NB4 (cell line): ENCODE measurements around the gene FABP7.

ENCODE experiments used
- DNase-seq: peaks from one replicate; pipeline ENCODE4 v3.0.0; 2010; ENCODE audit warnings: low read depth
- H3K4me3 ChIP-seq: one replicate; pipeline ENCODE4 v1.5.1; 2011; ENCODE audit warnings: mild to moderate bottlenecking, low read depth, low read length, moderate library complexity
- MAX ChIP-seq: IDR thresholded peaks from 2 replicates; pipeline ENCODE4 v1.6.1; 2011; ENCODE audit warnings: low read depth, low read length
- MYC ChIP-seq: IDR thresholded peaks from 2 replicates; pipeline ENCODE4 v1.6.1; 2011; ENCODE audit warnings: low read depth, low read length
- POLR2A ChIP-seq: IDR thresholded peaks from 2 replicates; pipeline ENCODE4 v1.6.1; 2011; ENCODE audit warnings: mild to moderate bottlenecking; ENCODE audit not compliant: insufficient read length; ENCODE audit errors: extremely low read depth
- TF ChIP-seq, protein P1 (sequence below): IDR thresholded peaks from one replicate; pipeline ENCODE4 v1.5.1; 2012; ENCODE audit warnings: low read depth, low read length

The FABP7 gene

DNA sequence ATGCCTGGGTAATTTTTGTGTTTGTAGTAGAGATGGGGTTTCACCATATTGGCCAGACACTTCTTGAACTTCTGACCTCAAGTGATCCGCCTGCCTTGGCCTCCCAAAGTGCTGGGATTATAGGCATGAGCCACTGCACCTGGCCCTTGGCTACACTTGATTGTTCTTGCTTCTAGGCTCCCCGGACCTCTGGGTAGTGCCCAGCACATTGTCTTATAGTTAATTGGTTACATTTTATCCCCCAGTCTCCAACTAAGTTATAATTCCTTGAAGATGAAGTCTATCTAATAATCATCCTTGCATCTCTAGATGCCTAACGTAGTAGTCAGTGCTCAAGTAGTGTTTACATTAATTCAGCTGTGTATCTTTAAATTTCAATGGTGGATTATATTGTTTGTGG, 21.4 kb downstream of the FABP7 start:
- H3K4me3 ChIP-seq = no peak overlapping the region
- no peak for TF ChIP-seq POLR2A
- no peak for TF ChIP-seq MYC
- TF ChIP-seq MAX = no peak
- TF ChIP-seq, protein P1, sequence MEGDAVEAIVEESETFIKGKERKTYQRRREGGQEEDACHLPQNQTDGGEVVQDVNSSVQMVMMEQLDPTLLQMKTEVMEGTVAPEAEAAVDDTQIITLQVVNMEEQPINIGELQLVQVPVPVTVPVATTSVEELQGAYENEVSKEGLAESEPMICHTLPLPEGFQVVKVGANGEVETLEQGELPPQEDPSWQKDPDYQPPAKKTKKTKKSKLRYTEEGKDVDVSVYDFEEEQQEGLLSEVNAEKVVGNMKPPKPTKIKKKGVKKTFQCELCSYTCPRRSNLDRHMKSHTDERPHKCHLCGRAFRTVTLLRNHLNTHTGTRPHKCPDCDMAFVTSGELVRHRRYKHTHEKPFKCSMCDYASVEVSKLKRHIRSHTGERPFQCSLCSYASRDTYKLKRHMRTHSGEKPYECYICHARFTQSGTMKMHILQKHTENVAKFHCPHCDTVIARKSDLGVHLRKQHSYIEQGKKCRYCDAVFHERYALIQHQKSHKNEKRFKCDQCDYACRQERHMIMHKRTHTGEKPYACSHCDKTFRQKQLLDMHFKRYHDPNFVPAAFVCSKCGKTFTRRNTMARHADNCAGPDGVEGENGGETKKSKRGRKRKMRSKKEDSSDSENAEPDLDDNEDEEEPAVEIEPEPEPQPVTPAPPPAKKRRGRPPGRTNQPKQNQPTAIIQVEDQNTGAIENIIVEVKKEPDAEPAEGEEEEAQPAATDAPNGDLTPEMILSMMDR = no peak
- DNase-seq = no peak

DNA sequence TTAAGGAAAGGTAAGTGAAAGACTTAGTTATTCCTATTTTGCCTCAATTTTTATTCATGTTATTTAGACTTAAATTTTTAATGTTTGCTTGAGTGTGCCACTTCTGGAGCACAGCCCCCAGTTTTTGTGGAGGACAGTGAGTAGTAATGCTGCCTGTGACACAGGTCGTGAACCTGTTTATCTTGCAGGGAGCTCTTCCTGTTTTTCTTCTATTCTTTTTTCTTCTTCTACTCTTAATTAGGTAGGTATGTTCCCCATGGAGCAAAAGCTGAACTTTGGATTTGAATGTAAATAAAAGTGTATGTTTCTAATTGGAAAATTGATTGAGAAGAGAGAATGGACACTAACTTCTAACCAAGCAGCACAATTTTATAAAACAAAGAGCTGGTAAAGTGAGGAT, 21.9 kb downstream of the FABP7 start:
- TF ChIP-seq POLR2A = no peak
- TF ChIP-seq, protein P1 = no peak
- no peak for TF ChIP-seq MYC
- no peak for TF ChIP-seq MAX
- no peak overlapping the region for H3K4me3 ChIP-seq
- no peak for DNase-seq

DNA sequence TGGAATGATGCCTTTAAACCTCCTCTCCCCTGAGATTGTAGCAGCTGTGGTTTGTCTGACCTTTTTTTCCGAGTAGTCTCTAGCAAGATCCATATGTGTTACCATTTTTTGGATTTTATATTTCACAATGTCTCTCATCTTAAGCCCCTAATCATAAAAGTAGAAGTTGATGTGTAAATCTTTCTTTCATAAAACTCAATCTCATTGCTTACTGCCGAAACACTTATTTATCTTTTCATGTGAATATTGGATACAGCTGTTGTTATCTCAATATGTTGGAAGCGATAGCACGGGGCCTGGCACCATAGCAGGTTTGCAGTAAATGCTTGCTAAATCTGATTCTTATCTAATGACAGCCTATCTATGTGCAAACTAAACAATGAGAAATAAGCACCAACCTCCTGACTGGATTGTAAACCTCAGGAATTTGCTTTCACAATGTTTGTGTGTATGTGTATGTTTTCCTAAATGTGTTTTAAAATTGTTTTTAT, 23.7 kb downstream of the FABP7 start:
- no peak overlapping the region for H3K4me3 ChIP-seq
- no peak for DNase-seq
- TF ChIP-seq POLR2A (no peak), MYC (no peak), MAX (no peak)
- TF ChIP-seq, protein P1 = no peak

- no peak for DNase-seq
- TF ChIP-seq, protein P1 = no peak
- TF ChIP-seq MAX = no peak
- TF ChIP-seq MYC = no peak
- TF ChIP-seq POLR2A = no peak
- H3K4me3 ChIP-seq = no peak overlapping the region
These were observed 25.5 kb downstream of the FABP7 start for GRCh38 chr6:122804962-122805485.

GRCh38 chr6:122806291-122806690, 26.8 kb downstream of the FABP7 start:
- DNase-seq = no peak
- H3K4me3 ChIP-seq = no peak overlapping the region
- no peak for TF ChIP-seq MYC
- TF ChIP-seq POLR2A = no peak

- TF ChIP-seq, protein P1 = no peak
- no peak for TF ChIP-seq MYC
- TF ChIP-seq POLR2A = no peak
- no peak for TF ChIP-seq MAX
- H3K4me3 ChIP-seq = no peak overlapping the region
These were observed 28.8 kb downstream of the FABP7 start for GRCh38 chr6:122808121-122808885.

More at GRCh38 chr6:122808121-122808885, 28.8 kb downstream of the FABP7 start:
- no peak for DNase-seq
